ENCODE data around the gene ZNF837. TPM values are rescaled to one million over a fixed set of nuclear protein-coding genes. Genes with fewer than 3 reads are reported as not detected.

The ZNF837 gene
- total and polyA plus RNA-seq, 2 of the 4 experiments (the other 2 are of a cell fraction) = 0.54 to 1.2 TPM

GRCh38 chr19:58351558-58351878 lies 29.3 kb downstream of the ZNF837 start:
- Histone ChIP-seq H2BK15ac (ENCODE audit: low read depth, low read length) (no peak overlapping the region), H3K27me3 (ENCODE audit: control insufficient read depth, insufficient read depth, low read length) (peaks cover 2% of the 10 kb centered on the region; the same call in 1 of the 2 replicates), H2BK20ac (ENCODE audit: low read depth, low read length) (no peak overlapping the region), H2AFZ (replicated peaks; ENCODE audit: low read length, poor library complexity) (no peak overlapping the region), H4K5ac (ENCODE audit: low read depth, low read length) (no peak overlapping the region), H3K56ac (ENCODE audit: extremely low read depth, insufficient read depth, low read length) (no peak overlapping the region), H3K4ac (ENCODE audit: low read depth, low read length) (no peak overlapping the region), H3K18ac (ENCODE audit: low read depth, low read length) (no peak overlapping the region), H4K20me1 (ENCODE audit: insufficient read depth, low read length) (peaks cover 8% of the 10 kb centered on the region), H3K36me3 (ENCODE audit: control insufficient read depth, insufficient read depth, low read length) (peaks cover 11% of the 10 kb centered on the region; the same call in 1 of the 2 replicates), H4K91ac (ENCODE audit: insufficient read depth, low read depth, low read length) (no peak overlapping the region), H2AK9ac (replicated peaks; ENCODE audit: low read depth, low read length, poor library complexity) (no peak overlapping the region), H3K9me1 (ENCODE audit: insufficient read depth, low read length) (peaks cover 4% of the 10 kb centered on the region; the same call in 1 of the 2 replicates), H3K9me3 (ENCODE audit: control insufficient read depth, insufficient read depth, low read length) (no peaks in the 10 kb centered on the region), H2BK120ac (ENCODE audit: low read depth, low read length) (no peak overlapping the region), H3K79me1 (ENCODE audit: low read depth in 1 of 2, low read length in 2 of 2) (peaks cover 5 to 42% of the 10 kb centered on the region in 2 experiments), H2BK5ac (ENCODE audit: low read depth, low read length, poor library complexity, severe bottlenecking) (no peak overlapping the region), H2AK5ac (ENCODE audit: low read depth, low read length) (no peak overlapping the region), H3K14ac (replicated peaks; ENCODE audit: low read depth, low read length) (no peak overlapping the region), H3K4me2 (ENCODE audit: low read depth, low read length) (no peak overlapping the region), H3K9ac (ENCODE audit: low read depth, low read length) (no peak overlapping the region), H3K23ac (ENCODE audit: low read depth, low read length) (no peak overlapping the region), H3K4me3 (ENCODE audit: insufficient read depth, low read depth, low read length) (no peak overlapping the region), H3K4me1 (ENCODE audit: control insufficient read depth, insufficient read depth, low read length) (peaks cover 7% of the 10 kb centered on the region), H4K8ac (ENCODE audit: low read depth in 2 of 2, low read length in 2 of 2) (no peak overlapping the region), H3K27ac (ENCODE audit: insufficient read depth, low read length) (no peak overlapping the region)
- no TSS peak for BruUV-seq (replicated peaks)
- DNase-seq (no peak), ATAC-seq (ENCODE audit: low read depth) (no peak)
- ChIA-PET POLR2A (ENCODE audit: unreplicated experiment) (no interaction called here), CTCF (no interaction called here)
- TF ChIP-seq, protein P1, sequence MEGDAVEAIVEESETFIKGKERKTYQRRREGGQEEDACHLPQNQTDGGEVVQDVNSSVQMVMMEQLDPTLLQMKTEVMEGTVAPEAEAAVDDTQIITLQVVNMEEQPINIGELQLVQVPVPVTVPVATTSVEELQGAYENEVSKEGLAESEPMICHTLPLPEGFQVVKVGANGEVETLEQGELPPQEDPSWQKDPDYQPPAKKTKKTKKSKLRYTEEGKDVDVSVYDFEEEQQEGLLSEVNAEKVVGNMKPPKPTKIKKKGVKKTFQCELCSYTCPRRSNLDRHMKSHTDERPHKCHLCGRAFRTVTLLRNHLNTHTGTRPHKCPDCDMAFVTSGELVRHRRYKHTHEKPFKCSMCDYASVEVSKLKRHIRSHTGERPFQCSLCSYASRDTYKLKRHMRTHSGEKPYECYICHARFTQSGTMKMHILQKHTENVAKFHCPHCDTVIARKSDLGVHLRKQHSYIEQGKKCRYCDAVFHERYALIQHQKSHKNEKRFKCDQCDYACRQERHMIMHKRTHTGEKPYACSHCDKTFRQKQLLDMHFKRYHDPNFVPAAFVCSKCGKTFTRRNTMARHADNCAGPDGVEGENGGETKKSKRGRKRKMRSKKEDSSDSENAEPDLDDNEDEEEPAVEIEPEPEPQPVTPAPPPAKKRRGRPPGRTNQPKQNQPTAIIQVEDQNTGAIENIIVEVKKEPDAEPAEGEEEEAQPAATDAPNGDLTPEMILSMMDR (conservative IDR thresholded peaks at IDR 0.05; ENCODE audit: low read depth, low read length) = no peak
- TF ChIP-seq POLR2A (IDR thresholded peaks at IDR 0.05; ENCODE audit: low read depth, low read length) (no peak), MAZ (IDR thresholded peaks at IDR 0.05; ENCODE audit: borderline replicate concordance, low read depth, low read length) (no peak), SMC3 (IDR thresholded peaks at IDR 0.05; ENCODE audit: low read depth, low read length) (no peak), MXI1 (IDR thresholded peaks at IDR 0.05; ENCODE audit: borderline replicate concordance, low read depth, low read length) (no peak), CEBPB (IDR thresholded peaks at IDR 0.05; ENCODE audit: low read depth, low read length) (no peak), RFX5 (IDR thresholded peaks at IDR 0.05; ENCODE audit: low read depth, low read length) (no peak), BHLHE40 (IDR thresholded peaks at IDR 0.05; ENCODE audit: low read depth, low read length) (no peak), USF2 (IDR thresholded peaks at IDR 0.05; ENCODE audit: low read depth, low read length) (no peak), NFE2L2 (IDR thresholded peaks at IDR 0.05; ENCODE audit: low read depth, low read length) (no peak), CHD1 (IDR thresholded peaks at IDR 0.05; ENCODE audit: low read depth, low read length) (no peak), RAD21 (IDR thresholded peaks at IDR 0.05; ENCODE audit: low read length) (no peak), MAFK (IDR thresholded peaks at IDR 0.05; ENCODE audit: low read depth, low read length) (no peak), FOS (IDR thresholded peaks at IDR 0.05; ENCODE audit: low read depth, low read length) (no peak), RCOR1 (IDR thresholded peaks at IDR 0.05; ENCODE audit: insufficient replicate concordance, low read length) (no peak)
- TF ChIP-seq, protein P2, sequence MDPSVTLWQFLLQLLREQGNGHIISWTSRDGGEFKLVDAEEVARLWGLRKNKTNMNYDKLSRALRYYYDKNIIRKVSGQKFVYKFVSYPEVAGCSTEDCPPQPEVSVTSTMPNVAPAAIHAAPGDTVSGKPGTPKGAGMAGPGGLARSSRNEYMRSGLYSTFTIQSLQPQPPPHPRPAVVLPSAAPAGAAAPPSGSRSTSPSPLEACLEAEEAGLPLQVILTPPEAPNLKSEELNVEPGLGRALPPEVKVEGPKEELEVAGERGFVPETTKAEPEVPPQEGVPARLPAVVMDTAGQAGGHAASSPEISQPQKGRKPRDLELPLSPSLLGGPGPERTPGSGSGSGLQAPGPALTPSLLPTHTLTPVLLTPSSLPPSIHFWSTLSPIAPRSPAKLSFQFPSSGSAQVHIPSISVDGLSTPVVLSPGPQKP (IDR thresholded peaks at IDR 0.05; ENCODE audit: borderline replicate concordance, low read depth, low read length) = no peak
- dilution Hi-C loops (cut with HindIII; ENCODE audit: low sequenced_read_pairs, unreplicated experiment) = no loop called here
- intact Hi-C loops (cut with micrococcal nuclease) = no loop called here
- in situ Hi-C loops (cut with MboI; ENCODE audit: low sequenced_read_pairs) = no loop called here
- no CpG with 5 or more reads among the region's 9 CpGs for WGBS, 2 experiments (ENCODE audit: extremely low coverage in 2 of 2, insufficient read length in 1 of 2)

All from IMR-90 (cell line).